GM12878 (cell line): ENCODE measurements around the gene HERC5. TPM values are rescaled to one million over a fixed set of nuclear protein-coding genes. Genes with fewer than 3 reads are reported as not detected.

Experiments
- ATAC-seq: fragments of 200-7000 bp; cut with Tn5 transposase; 3 replicates; pipeline ENCODE4 v1.9.1; 2020; ENCODE audit warnings: mild to moderate bottlenecking, moderate library complexity
- BruUV-seq: library from RNA; stranded (reverse); fragments of 400-500 nt; replicated peaks from 2 replicates; lab custom pipeline; 2021; lab: Mats Ljungman, UMichigan
- CTCF ChIA-PET: fragments of 300-600 bp; sonication (Branson Sonifier 250); formaldehyde crosslinking; extraction: SDS; loops from one replicate; lab custom pipeline; 2021; ENCODE audit warnings: inconsistent platforms; lab: Yijun Ruan, JAX
- POLR2A ChIA-PET: fragments of 350-600 bp; formaldehyde crosslinking; extraction: SDS; loops from one replicate; lab custom pipeline; 2021; ENCODE audit warnings: inconsistent platforms; lab: Charles Lee
- RAD21 ChIA-PET: fragments of 300-600 bp; sonication (Branson Sonifier 250); formaldehyde crosslinking; loops from one replicate; lab custom pipeline; 2023; ENCODE audit warnings: antibody characterized with exemption; ENCODE audit not compliant: unreplicated experiment; lab: Charles Lee
- SMC1A ChIA-PET: fragments of 300-600 bp; sonication (Branson Sonifier 250); formaldehyde crosslinking; loops from one replicate; lab custom pipeline; 2023; ENCODE audit not compliant: unreplicated experiment, uncharacterized antibody; lab: Charles Lee
- DNase-seq: peaks from one replicate; pipeline ENCODE4 v3.0.0-alpha.2; 2011; ENCODE audit warnings: low read depth, low spot score
- FAIRE-seq: peaks from 3 replicates; lab custom pipeline; 2011; peaks lifted over from hg19 to GRCh38; lab: Jason Lieb, UNC
- H2AFZ ChIP-seq: 2 replicates; pipeline ENCODE4 v1.6.0; 2011; ENCODE audit warnings: low read depth, low read length, control low read depth; ENCODE audit not compliant: control insufficient read depth
- H3K27ac ChIP-seq: 2 replicates; pipeline ENCODE4 v1.5.1; 2011; ENCODE audit warnings: control low read depth; ENCODE audit not compliant: control insufficient read depth, insufficient read depth
- H3K27me3 ChIP-seq, 2 experiments: replicated peaks in 1 of 2; 2 replicates each; pipeline versions ENCODE4 v1.6.0 to v1.6.1; 2011; ENCODE audit warnings: low read length in 1 of 2; ENCODE audit not compliant: control insufficient read depth in 2 of 2, insufficient read depth in 2 of 2
- H3K36me3 ChIP-seq, 2 experiments: 2 replicates each; pipeline ENCODE4 v1.5.1; 2011; ENCODE audit warnings: low read length in 1 of 2; ENCODE audit not compliant: control insufficient read depth in 2 of 2, insufficient read depth in 2 of 2
- H3K4me1 ChIP-seq: 2 replicates; pipeline ENCODE4 v1.6.1; 2011; ENCODE audit warnings: mild to moderate bottlenecking, low read length, moderate library complexity, mixed read lengths; ENCODE audit not compliant: control insufficient read depth, insufficient read depth
- H3K4me2 ChIP-seq: 2 replicates; pipeline ENCODE4 v1.6.0; 2011; ENCODE audit warnings: control low read depth; ENCODE audit not compliant: control insufficient read depth, insufficient read depth
- H3K4me3 ChIP-seq: fragments of 200-600 bp; sonication (generic); 2 replicates; pipeline ENCODE4 v1.5.1; 2016
- H3K79me2 ChIP-seq: 2 replicates; pipeline ENCODE4 v1.6.0; 2011; ENCODE audit warnings: low read length; ENCODE audit not compliant: control insufficient read depth, insufficient read depth
- H3K9ac ChIP-seq: 2 replicates; pipeline ENCODE4 v1.8.0; 2011; ENCODE audit warnings: low read length, control low read depth, mixed read lengths; ENCODE audit not compliant: control insufficient read depth, insufficient read depth
- H3K9me3 ChIP-seq: replicated peaks from 3 replicates; pipeline ENCODE4 v1.5.1; 2011; ENCODE audit warnings: mild to moderate bottlenecking, low read length; ENCODE audit not compliant: control insufficient read depth, insufficient read depth
- H4K20me1 ChIP-seq: 2 replicates; pipeline ENCODE4 v1.6.0; 2011; ENCODE audit not compliant: control insufficient read depth, insufficient read depth
- BHLHE40 ChIP-seq, 2 experiments: fragments of 450-650 bp in 1 of 2; IDR thresholded peaks; 2 replicates each; pipeline ENCODE4 v1.6.1; 2011 to 2017; ENCODE audit warnings: low read depth in 2 of 2, borderline replicate concordance in 1 of 2, improper control_type of control experiment in 1 of 2, low read length in 1 of 2, mild to moderate bottlenecking in 1 of 2
- CHD4 ChIP-seq: fragments of 200-600 bp; sonication (generic); IDR thresholded peaks from 2 replicates; pipeline ENCODE4 v1.6.1; 2016; ENCODE audit warnings: mild to moderate bottlenecking
- CUX1 ChIP-seq: IDR thresholded peaks from 2 replicates; pipeline ENCODE4 v1.6.1; 2012; ENCODE audit warnings: improper control_type of control experiment, low read depth, low read length; ENCODE audit not compliant: insufficient replicate concordance
- EP300 ChIP-seq, 2 experiments: fragments of 150-350 bp in 1 of 2; IDR thresholded peaks; 2 replicates each; pipeline ENCODE4 v1.6.1; 2011 to 2012; ENCODE audit warnings: low read depth in 2 of 2, low read length in 2 of 2, borderline replicate concordance in 1 of 2, improper control_type of control experiment in 1 of 2, inconsistent platforms in 1 of 2; ENCODE audit not compliant: control insufficient read depth in 1 of 2
- GATAD2B ChIP-seq: fragments of 450-650 bp; conservative IDR thresholded peaks from 2 replicates; pipeline ENCODE4 v1.6.1; 2017; ENCODE audit warnings: low read depth, mild to moderate bottlenecking, moderate library complexity
- HDGF ChIP-seq: fragments of 450-650 bp; IDR thresholded peaks from 2 replicates; pipeline ENCODE4 v1.6.1; 2016; ENCODE audit warnings: antibody characterized with exemption
- MEF2A ChIP-seq: IDR thresholded peaks from 2 replicates; pipeline ENCODE4 v1.6.1; 2011; ENCODE audit warnings: low read depth, mild to moderate bottlenecking, low read length, moderate library complexity; ENCODE audit not compliant: insufficient read depth
- MEF2B ChIP-seq: fragments of 450-650 bp; IDR thresholded peaks from 2 replicates; pipeline ENCODE4 v1.6.1; 2018; ENCODE audit warnings: mild to moderate bottlenecking, moderate library complexity; ENCODE audit not compliant: partially characterized antibody, poor library complexity, severe bottlenecking
- MTA3 ChIP-seq: IDR thresholded peaks from 2 replicates; pipeline ENCODE4 v1.6.1; 2012; ENCODE audit warnings: low read length, inconsistent platforms, borderline replicate concordance
- NR2C2 ChIP-seq: IDR thresholded peaks from 2 replicates; pipeline ENCODE4 v1.6.1; 2011; ENCODE audit warnings: borderline replicate concordance, low read depth; ENCODE audit not compliant: control insufficient read depth, insufficient read length
- PAX5 ChIP-seq: IDR thresholded peaks from 2 replicates; pipeline ENCODE4 v1.6.1; 2011; ENCODE audit warnings: low read depth, low read length, borderline replicate concordance
- SMC3 ChIP-seq: IDR thresholded peaks from 2 replicates; pipeline ENCODE4 v1.6.1; 2011; ENCODE audit warnings: low read length, improper control_type of control experiment, borderline replicate concordance
- STAT3 ChIP-seq: IDR thresholded peaks from 2 replicates; pipeline ENCODE4 v1.6.1; 2011; ENCODE audit warnings: low read depth, low read length, improper control_type of control experiment
- ZSCAN29 ChIP-seq: fragments of 450-650 bp; IDR thresholded peaks from 2 replicates; pipeline ENCODE4 v1.6.1; 2017; ENCODE audit warnings: mild to moderate bottlenecking, moderate library complexity
- WGBS: methylation state at CpG from one replicate; pipeline ENCODE4 v1.1.6; 2016; ENCODE audit warnings: low lambda C conversion rate; ENCODE audit not compliant: insufficient replicate concordance, insufficient coverage; ENCODE audit errors: missing lambda C conversion rate; 5-methylcytosine and 5-hydroxymethylcytosine counted together
- in situ Hi-C: fragments of 300-500 bp; cut with MboI; formaldehyde crosslinking; loops from 9 replicates; pipeline ENCODE4 v1.14.3; 2018; ENCODE audit warnings: mixed read lengths
- intact Hi-C: fragments of 100-400 bp; cut with micrococcal nuclease; formaldehyde crosslinking; loops from one replicate; pipeline ENCODE4 v1.14.2; 2022; ENCODE audit not compliant: unreplicated experiment
- polyA plus RNA-seq, 11 experiments: library from polyadenylated mRNA; depleted of rRNA in 4 of 11; unstranded in 6 of 11; stranded (reverse) in 5 of 11; fragments of >200 nt; fragmentation: Nextera tagmentation in 4 of 11; fragmentation: Illumina TruSeq in 1 of 11; extraction: Ambion mirVana in 4 of 11; extraction: Trizol in 1 of 11; gene quantifications; 1 replicate in 1 of 11; 2 replicates in 10 of 11; pipeline versions ENCODE4 v1.2.1 to v1.2.3, GENCODE V29; 2011 to 2016; ENCODE audit warnings: inconsistent platforms in 2 of 11, missing spikeins in 2 of 11, low read depth in 1 of 11
- total RNA-seq, 4 experiments: library from RNA; depleted of rRNA in 3 of 4; stranded (reverse); fragments of >200 nt in 3 of 4; fragmentation: Illumina TruSeq in 1 of 4; extraction: Trizol in 1 of 4; gene quantifications; 2 replicates each; pipeline versions ENCODE4 v1.2.1 to v1.2.3, GENCODE V29; 2013 to 2021
- TF ChIP-seq, protein P1 (sequence below): IDR thresholded peaks from 2 replicates; pipeline ENCODE4 v1.6.1; 2011; ENCODE audit warnings: mild to moderate bottlenecking, low read depth, low read length, moderate library complexity; ENCODE audit not compliant: insufficient replicate concordance

The HERC5 gene
- total and polyA plus RNA-seq, 10 of the 15 experiments (the other 5 are each of a cell fraction or from before 2014, with no cell fraction given) = 12.5 to 60.7 (median 25.1) TPM

DNA sequence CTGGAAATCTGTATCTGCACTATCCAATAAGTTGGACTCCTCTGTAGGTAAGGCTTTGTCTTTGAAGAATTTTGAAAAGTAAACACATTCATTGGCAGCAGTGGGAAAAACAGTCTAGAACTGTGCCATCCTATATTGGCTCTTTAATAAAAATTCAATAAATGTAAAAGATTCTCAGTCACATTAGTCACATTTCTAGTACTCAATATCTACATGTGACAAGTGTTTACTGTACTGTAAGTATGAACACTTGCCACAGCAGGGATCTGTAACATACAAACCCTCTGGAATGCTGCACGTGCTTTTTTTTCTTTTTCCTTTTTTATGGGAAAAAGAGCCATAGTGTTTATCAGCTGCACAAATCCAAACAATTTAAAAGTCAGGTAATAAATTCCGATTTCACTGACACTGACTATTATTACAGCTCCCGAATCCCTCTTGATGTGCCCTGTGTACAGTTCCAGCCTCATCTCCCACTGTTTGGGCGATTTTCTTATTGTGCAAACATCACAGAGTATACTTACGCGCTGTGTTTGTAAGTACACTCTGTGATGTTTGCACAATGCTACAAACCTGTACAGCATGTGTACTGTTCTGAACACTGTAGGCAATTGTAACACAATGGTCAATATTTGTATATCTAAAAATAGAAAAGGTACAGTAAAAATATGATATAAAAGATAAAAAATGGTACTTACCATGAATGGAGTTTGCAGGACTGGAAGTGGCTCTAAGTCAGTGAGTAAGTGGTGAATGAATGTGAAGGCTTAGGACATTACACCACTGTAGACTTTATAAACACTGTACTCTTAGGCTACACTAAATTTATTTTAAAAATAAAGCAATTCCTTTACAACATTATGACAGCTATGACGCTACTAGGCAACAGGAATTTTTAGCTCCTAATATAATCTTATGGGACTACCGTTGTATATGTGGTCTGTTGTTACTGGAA is 57.9 kb downstream of the HERC5 start:
- intact Hi-C loops = loop anchor here (1.0 to 5.0 kb wide), 4 partner anchors 146 to 668 kb away; no protein-coding TSS in a partner anchor
- Histone ChIP-seq H3K36me3 (peaks cover 0 to 5% of the 10 kb centered on the region in 2 experiments; a peak in 1 of 4 replicates), H3K79me2 (no peaks in the 10 kb centered on the region), H3K4me3 (no peak overlapping the region), H3K4me2 (no peak overlapping the region), H4K20me1 (no peaks in the 10 kb centered on the region), H3K4me1 (no peaks in the 10 kb centered on the region), H3K27me3 (no peaks in the 10 kb centered on the region), H2AFZ (no peak overlapping the region), H3K27ac (no peak overlapping the region), H3K9me3 (no peaks in the 10 kb centered on the region), H3K9ac (no peak overlapping the region)
- FAIRE-seq = no peak
- in situ Hi-C loops = loop anchor here (5.0 to 25.0 kb wide), 5 partner anchors 143 to 828 kb away; no protein-coding TSS in a partner anchor
- ATAC-seq = no peak
- BruUV-seq = no TSS peak
- no peak for DNase-seq
- SMC1A ChIA-PET = interaction anchor here (0.7 to 7.6 kb wide), 38 partner anchors 9 to 514 kb away, joined by 3 to 112 read pairs (median 5); partner anchors contain the start of genes HERC5, HERC6, PPM1K and PYURF
- POLR2A ChIA-PET = interaction anchor here (0.8 to 1.0 kb wide), 2 partner anchors 136 to 233 kb away, joined by 3 to 5 read pairs; partner anchors contain the start of gene HERC6
- CTCF ChIA-PET = interaction anchor here (0.5 to 10.0 kb wide), 62 partner anchors 7 to 547 kb away, joined by 3 to 172 read pairs (median 4); partner anchors contain the start of genes HERC6, PPM1K and PYURF
- RAD21 ChIA-PET = interaction anchor here (0.6 to 7.0 kb wide), 33 partner anchors 8 to 482 kb away, joined by 3 to 106 read pairs (median 3); partner anchors contain the start of genes HERC5, HERC6, PPM1K and PYURF
- 75% methylated on average over 8 of the region's 8 CpGs for WGBS
- TF ChIP-seq SMC3 (no peak), CHD4 (no peak), MEF2A (no peak), ZSCAN29 (no peak), BHLHE40 (IDR thresholded peaks at IDR 0.05; ENCODE audit: borderline replicate concordance in 1 of 2, low read depth in 2 of 2, low read length in 1 of 2) (no peak), HDGF (no peak), GATAD2B (no peak), PAX5 (no peak), STAT3 (no peak), CUX1 (no peak), MEF2B (no peak), MTA3 (no peak), EP300 (IDR thresholded peaks at IDR 0.05; ENCODE audit: borderline replicate concordance in 1 of 2, control insufficient read depth in 1 of 2, low read depth in 2 of 2, low read length in 2 of 2) (no peak), NR2C2 (no peak)
- TF ChIP-seq, protein P1, sequence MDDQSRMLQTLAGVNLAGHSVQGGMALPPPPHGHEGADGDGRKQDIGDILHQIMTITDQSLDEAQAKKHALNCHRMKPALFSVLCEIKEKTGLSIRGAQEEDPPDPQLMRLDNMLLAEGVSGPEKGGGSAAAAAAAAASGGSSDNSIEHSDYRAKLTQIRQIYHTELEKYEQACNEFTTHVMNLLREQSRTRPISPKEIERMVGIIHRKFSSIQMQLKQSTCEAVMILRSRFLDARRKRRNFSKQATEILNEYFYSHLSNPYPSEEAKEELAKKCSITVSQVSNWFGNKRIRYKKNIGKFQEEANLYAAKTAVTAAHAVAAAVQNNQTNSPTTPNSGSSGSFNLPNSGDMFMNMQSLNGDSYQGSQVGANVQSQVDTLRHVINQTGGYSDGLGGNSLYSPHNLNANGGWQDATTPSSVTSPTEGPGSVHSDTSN = no peak
